ENCODE measurements around the gene LMF1.

GRCh38 chr16:885391-885790, 85.4 kb downstream of the LMF1 start:
- no peak for TF ChIP-seq POLR2A (IDR thresholded peaks at IDR 0.05; ENCODE audit: low read length)
- TF ChIP-seq GATA1 (IDR thresholded peaks at IDR 0.05; ENCODE audit: low read depth, low read length), result no peak
